GM21529 (cell line): ENCODE measurements around the gene TANGO6.
"Not testable (repeated sequence)": the region's sequence is repeated elsewhere in the genome, so short reads cannot be mapped to it uniquely, and the experiment has no call there.

Experiments
- ATAC-seq: cut with Tn5 transposase; IDR thresholded peaks from one replicate; pipeline ENCODE4 v1.9.1; 2021; ENCODE audit not compliant: unreplicated experiment

TANGO6 gene

GRCh38 chr16:68960910-68961309 lies 117.6 kb downstream of the TANGO6 start:
- no peak for ATAC-seq

DNA sequence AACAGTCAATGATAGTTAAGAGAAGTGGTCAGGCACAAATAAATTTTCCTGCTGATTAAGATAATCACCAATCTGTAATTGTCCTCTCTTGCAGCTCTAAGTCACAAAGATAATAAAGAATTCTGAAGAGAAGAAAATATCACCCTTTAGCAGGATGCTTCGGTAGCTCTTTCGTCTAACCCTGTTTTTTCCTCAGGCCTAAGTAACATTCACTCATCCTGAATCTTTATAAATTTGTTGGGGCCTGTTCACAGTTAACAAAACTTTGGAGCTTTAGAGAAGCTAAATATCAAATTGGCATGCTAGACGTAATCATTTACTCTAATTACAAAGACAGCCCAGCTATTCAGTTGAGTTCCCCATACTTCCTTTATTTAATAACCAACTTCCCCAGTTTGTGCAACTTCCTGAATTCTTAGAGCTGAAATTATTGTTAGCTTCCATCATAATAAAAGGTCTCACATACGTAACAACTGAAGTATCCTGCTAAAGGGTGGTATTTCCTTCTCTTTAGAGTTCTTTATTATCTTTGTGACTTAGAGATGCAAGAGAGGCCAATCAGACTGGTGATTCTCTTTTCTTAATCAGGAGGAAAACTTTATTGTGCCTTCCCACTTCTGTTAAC lies 118.6 kb downstream of the TANGO6 start:
- ATAC-seq = no peak

DNA sequence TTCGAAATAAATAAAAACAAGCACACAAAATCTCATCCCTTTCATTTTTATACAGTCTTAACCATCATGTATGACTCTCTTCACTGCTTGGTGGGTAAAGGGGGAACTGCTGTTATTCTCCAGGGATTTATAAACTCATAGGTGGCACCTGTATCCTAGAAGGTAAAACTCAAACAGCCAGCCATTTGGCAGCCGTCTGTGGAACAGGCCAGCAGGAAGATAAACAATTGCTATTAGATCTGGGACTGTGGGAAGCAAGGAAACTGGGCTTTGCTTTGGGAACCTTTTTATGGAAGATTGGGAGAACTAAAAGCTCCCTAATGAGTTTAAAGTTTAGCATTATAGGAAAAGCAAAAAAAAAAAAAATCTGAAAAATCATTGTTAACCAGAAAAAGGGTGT lies 126.0 kb downstream of the TANGO6 start:
- no peak for ATAC-seq

DNA sequence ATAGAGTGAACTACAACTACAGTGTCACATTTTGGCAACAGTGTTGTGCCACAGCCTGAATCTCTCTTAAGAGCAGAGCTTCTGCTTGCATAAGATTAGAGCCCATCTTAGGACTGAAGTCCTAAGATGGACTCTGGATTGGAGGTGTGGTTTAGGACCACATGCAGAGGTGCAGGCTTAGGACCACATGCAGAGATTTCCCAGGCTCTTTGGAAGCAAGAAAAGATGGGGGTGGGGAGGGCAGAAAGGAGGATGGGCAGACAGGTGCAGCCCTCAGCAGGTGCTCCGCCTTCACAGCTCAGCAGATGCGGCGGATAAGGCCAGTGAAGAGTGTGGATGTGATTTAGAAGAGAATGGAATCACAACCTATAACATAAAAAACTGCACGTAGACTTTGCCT lies 128.7 kb downstream of the TANGO6 start:
- ATAC-seq = no peak

DNA sequence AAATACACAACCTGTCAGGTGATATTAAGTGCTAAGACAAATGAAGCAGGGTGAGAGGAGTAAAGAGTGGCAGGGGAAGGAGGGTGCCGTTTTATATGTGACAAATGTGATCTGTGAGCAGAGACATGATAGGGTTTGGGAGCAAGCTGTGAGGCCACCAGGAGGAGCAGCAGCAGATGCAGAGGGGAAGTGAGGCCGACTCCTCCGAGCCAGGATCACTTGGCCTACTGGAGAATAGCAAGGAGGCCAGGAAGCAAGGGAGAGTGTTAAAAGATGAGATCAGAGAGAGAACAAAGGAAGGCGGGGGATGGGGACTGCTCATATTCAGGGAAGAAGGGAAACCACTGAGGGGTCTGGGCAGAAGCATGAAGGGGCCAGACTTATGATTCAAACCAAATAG lies 129.4 kb downstream of the TANGO6 start:
- no peak for ATAC-seq

DNA sequence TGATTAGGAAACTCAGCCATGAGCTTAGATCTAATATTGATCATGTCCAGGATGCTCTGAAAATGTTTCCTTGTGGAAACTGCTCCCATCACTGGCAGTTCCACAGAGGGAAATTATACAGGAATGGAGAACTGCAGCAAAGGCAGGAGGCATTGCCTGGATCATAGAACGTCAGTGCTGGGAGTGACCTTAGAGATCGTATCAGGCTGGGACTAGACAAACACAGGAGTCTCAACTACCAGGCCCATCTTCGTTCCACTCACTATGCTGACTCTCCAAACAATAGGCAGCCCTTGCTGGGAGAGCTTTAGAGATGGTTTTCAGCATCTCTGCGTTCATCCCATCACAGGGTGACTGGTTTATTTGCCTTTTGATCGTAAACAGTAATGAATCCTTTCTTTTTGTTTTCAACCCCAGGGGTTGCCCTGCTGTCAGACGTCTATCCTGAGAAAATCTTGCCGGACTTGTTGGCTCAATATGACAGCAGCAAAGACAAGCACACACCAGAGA lies 130.3 kb downstream of the TANGO6 start:
- no peak for ATAC-seq

DNA sequence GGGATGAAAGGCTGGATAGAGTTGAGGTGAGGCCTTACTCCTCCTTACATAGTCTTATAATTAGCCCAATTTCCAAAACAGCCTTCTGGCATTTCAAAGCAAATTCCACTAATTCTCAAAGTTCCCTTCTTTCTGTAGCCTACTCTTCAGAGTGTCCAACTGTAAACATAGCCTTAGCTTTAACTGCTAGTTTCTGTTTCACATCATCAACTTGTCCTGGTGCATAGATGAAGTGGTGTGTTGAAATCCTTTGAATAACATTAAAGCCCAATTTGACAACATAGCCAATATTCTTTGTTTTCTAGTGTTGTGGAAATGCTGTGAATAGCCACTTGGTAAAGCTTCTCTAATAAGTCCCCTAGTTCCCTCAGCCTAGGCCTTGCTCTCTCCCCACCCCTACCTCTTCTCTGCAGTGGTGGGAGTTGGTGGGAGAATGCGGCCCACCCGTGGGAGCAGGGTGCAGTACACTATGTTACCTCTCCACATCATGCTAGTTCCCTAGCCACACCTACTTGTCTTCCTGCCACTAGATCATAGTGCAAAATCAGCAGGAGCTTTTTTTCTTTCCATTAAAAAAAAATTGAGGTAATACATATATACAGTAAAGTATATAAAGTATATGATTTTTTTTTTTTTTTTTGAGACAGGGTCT lies 135.1 kb downstream of the TANGO6 start:
- ATAC-seq = no peak

- ATAC-seq = no peak
These were observed 137.5 kb downstream of the TANGO6 start for GRCh38 chr16:68980695-68981315.

DNA sequence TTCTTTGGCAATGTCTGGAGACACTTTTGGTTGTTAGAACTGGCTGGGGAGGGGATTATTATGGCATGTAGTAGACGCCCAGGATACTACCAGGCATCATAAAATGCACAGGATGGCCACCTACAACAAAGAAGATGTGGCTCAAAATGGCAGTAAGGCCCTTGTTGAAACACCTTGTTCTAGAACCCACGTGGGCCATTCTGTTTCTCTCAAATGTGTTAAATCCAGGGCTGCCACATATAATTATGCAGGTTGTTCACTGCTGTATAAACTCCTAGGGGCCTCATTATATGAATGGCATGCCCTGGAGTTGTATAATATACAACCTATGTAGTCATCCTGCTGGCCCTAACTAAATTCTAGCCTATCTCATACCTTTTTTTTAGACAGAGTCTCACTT lies 138.6 kb downstream of the TANGO6 start:
- no peak for ATAC-seq

DNA sequence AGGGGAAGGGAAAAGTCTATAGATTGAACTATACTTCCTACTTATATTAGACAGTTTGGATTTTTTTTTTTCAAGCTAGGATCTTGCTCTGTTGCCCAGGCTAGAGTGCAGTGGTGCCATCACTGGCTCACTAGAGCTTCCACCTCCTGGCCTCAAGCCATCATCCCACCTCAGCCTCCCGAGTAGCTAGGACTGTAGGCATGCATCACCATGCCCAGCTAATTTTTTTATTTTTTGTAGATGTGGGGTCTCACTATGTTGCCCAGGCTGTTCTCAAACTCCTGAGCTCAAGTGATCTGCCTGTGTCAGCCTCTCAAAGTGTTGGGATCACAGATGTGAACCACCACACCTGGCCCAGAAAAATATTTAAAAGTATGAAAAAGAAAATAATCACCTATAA lies 141.1 kb downstream of the TANGO6 start:
- no peak for ATAC-seq

DNA sequence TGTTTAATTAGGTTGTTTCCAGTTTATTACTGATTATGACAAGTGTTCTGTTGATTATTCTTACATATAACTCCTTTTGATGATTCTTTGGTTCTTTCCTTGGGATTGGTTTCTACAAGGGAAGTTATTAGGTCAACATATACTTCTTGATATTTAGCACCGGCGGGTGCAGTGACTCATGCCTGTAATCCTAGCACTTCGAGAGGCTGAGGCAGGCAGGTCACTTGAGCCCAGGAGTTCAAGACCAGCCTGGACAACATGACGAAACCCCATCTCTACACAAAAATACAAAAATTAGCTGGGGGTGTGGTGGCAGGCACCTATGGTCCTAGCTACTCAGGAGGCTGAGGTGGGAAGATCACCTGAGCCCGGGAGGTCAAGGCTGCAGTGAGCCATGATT lies 141.9 kb downstream of the TANGO6 start:
- ATAC-seq = no peak

DNA sequence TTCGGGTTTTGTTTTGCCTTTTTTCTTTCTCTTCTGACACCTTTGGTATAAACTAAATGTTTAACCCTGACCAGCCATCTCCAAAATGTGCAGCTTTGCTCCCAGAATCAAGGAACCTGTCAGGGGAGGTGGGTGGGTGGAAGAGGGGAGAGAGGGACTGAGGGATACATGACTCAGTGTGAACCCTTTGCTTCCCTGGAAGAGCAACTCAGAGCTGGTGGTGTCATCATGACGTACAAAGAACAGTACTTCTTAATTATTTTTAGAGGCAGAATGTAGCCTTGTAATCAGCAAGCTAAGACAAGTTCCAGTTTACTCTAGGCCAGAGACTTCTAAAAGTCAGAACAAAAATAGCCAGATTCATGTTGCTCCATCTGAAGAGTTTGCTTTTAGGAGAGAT lies 142.5 kb downstream of the TANGO6 start:
- no peak for ATAC-seq

- ATAC-seq = no peak
These were observed 144.6 kb downstream of the TANGO6 start for GRCh38 chr16:68987734-68988457.

DNA sequence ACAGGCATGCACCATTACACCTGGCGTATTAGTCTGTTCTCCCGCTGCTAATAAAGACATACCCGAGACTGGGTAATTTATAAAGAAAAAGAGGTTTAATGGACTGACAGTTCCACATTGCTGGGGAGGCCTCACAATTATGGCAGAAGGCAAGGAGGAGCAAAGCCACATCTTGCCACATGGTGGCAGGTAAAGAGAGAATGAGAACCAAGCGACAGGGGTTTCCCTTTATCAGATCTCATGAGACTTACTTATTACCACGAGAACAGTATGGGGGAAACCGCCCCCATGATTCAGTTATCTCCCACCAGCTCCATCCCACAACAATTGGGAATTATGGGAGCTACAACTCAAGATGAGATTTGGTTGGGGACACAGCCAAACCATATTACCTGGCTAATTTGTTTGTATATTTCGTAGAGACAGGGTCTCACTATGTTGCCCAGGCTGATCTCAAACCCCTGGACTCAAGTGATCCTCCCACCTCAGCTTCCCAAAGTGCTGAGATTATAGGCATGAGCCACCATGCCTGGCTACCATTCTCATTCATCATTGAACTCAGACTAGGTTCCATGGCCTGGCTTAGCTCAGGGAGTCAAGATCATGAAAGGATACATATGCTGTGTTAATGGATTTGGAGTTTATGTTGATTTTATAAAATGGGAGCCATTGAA lies 147.0 kb downstream of the TANGO6 start:
- ATAC-seq = not testable (repeated sequence)

DNA sequence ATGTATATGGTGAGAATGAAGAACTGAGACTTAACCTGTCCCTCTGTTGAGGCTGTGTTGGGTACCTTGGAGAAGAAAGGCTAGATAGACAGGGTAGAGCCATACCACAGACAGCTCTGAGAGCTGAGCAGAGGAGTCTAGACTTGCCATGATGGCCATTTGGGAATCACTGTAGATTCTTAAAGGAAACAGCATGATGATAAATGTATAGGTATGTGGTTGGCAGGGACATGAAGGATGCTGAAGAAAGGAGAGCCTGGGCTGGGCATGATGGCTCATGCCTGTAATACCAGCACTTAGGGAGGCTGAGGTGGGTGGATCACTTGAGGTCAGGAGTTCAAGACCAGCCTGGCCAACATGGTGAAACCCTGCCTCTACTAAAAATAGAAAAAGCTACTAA lies 147.7 kb downstream of the TANGO6 start:
- ATAC-seq = no peak

DNA sequence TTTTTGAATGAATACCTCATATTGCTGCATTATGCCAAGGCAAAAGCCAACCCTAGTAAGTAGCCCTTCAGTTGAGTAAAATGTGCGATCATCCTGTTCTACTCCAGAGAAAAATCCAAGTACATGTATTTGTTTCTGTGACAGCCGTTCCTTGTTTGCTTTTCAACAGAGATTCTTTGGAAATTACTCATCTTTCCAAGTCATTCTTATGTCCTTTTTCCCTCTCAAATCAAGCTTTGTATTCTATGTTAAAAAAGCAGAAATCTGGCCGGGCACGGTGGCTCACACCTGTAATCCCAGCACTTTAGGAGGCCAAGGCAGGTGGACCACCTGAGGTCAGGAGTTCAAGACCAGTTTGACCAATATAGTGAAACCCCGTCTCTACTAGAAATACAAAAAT lies 149.2 kb downstream of the TANGO6 start:
- ATAC-seq = no peak

- ATAC-seq = no peak
These were observed 150.1 kb downstream of the TANGO6 start for GRCh38 chr16:68993456-68993855.

GRCh38 chr16:68993885-68994284 lies 150.6 kb downstream of the TANGO6 start:
- ATAC-seq = no peak

DNA sequence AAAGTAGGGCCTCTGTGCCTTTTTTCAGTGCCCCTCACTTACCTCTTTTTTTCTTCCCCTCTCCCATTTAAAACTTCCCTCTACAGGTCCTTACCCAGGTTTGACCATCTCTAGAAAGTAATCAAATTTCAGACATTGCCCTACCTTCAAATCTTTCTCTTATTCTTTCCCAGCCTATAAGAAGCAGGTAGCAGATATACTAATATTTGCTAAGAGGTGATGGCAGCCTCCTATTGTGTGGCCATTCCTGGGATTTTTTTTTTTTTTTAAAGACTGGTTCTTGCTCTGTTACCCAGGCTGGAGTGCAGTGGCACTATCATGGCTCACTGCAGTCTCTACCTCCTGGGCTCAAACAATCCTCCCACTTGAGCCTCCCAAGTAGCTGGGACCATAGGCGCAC lies 151.0 kb downstream of the TANGO6 start:
- ATAC-seq = no peak

GRCh38 chr16:68995011-68995504 lies 151.7 kb downstream of the TANGO6 start:
- ATAC-seq = no peak

DNA sequence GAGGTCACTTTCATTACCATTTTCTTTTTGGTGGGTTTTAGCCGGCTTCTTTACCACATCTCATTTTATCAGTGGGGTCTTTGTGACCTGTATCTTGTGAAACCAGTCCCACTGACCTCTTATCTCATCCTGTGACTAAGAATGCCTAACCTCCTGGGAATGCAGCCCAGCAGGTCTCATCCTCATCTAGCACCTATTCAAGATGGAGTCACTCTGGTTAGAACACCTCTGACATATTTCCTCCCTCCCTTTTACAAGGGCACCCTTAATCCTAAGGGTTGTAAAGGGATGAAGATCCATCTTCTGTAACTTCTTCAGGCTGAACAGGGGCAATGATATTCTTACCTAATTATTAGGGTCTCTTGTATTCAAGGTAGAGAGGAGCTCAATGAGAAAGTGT lies 154.2 kb downstream of the TANGO6 start:
- no peak for ATAC-seq
